HepG2 (cell line): Measurements from ENCODE around the gene DUS1L. TPM values are rescaled to one million over a fixed set of nuclear protein-coding genes. Genes with fewer than 3 reads are reported as not detected.

Source experiments
- ATF7-NPFF ChIP-seq: sonication (generic); formaldehyde crosslinking; IDR thresholded peaks from 2 replicates; pipeline ENCODE4 v1.8.1; 2023; ENCODE audit warnings: mild to moderate bottlenecking, low read depth, missing genetic modification reagents, moderate library complexity
- EED ChIP-seq: sonication (generic); formaldehyde crosslinking; IDR thresholded peaks from 2 replicates; pipeline ENCODE4 v1.5.0; 2020; ENCODE audit warnings: mild to moderate bottlenecking, missing genetic modification reagents
- ESRRA ChIP-seq: sonication (generic); formaldehyde crosslinking; IDR thresholded peaks from 2 replicates; pipeline ENCODE4 v1.5.1; 2020; ENCODE audit warnings: mild to moderate bottlenecking, low read depth, missing genetic modification reagents
- FLYWCH1 ChIP-seq: sonication (generic); formaldehyde crosslinking; IDR thresholded peaks from 2 replicates; pipeline ENCODE4 v1.8.1; 2023; ENCODE audit warnings: mild to moderate bottlenecking, missing genetic modification reagents
- GATAD1 ChIP-seq: IDR thresholded peaks from 2 replicates; pipeline ENCODE4 v1.6.1; 2016; ENCODE audit warnings: missing genetic modification reagents, missing compliant biosample characterization
- HMG20B ChIP-seq: conservative IDR thresholded peaks from 2 replicates; pipeline ENCODE4 v1.6.1; 2016; ENCODE audit warnings: missing genetic modification reagents, missing compliant biosample characterization
- HOXA7 ChIP-seq: sonication (generic); formaldehyde crosslinking; IDR thresholded peaks from 2 replicates; pipeline ENCODE4 v1.8.1; 2022; ENCODE audit warnings: mild to moderate bottlenecking, missing genetic modification reagents, moderate library complexity
- JUND ChIP-seq: sonication (generic); formaldehyde crosslinking; IDR thresholded peaks from 2 replicates; pipeline ENCODE4 v1.8.0; 2022; ENCODE audit warnings: mild to moderate bottlenecking, missing genetic modification reagents
- KDM5A ChIP-seq: fragments of 200-600 bp; sonication (generic); IDR thresholded peaks from 2 replicates; pipeline ENCODE4 v1.7.0; 2018; ENCODE audit warnings: antibody characterized with exemption, mild to moderate bottlenecking, low read length, borderline replicate concordance
- MXD1 ChIP-seq: sonication (generic); formaldehyde crosslinking; IDR thresholded peaks from 2 replicates; pipeline ENCODE4 v1.4.0; 2020; ENCODE audit warnings: mild to moderate bottlenecking, missing genetic modification reagents
- NR2C2 ChIP-seq: sonication (generic); formaldehyde crosslinking; IDR thresholded peaks from 2 replicates; pipeline ENCODE4 v1.4.0; 2020; ENCODE audit warnings: missing genetic modification reagents, mild to moderate bottlenecking, moderate library complexity, borderline replicate concordance
- POGK ChIP-seq: sonication (generic); formaldehyde crosslinking; conservative IDR thresholded peaks from 2 replicates; pipeline ENCODE4 v1.8.0; 2022; ENCODE audit warnings: mild to moderate bottlenecking, moderate library complexity, missing genetic modification reagents
- RXRB ChIP-seq: IDR thresholded peaks from 2 replicates; pipeline ENCODE4 v1.6.1; 2016; ENCODE audit warnings: borderline replicate concordance, missing genetic modification reagents, missing compliant biosample characterization
- SP5 ChIP-seq: IDR thresholded peaks from 2 replicates; pipeline ENCODE4 v1.6.1; 2016; ENCODE audit warnings: low read depth, borderline replicate concordance
- SRSF1 ChIP-seq: fragments of 200-400 bp; formaldehyde crosslinking; optimal IDR thresholded peaks from 2 replicates; pipeline ENCODE3; 2017; ENCODE audit warnings: mild to moderate bottlenecking, low read depth, low read length, moderate library complexity
- ZIK1 ChIP-seq: sonication (generic); formaldehyde crosslinking; IDR thresholded peaks from 2 replicates; pipeline ENCODE4 v1.5.0; 2020; ENCODE audit warnings: mild to moderate bottlenecking, low read depth, missing genetic modification reagents, borderline replicate concordance
- ZMAT3 ChIP-seq: sonication (generic); formaldehyde crosslinking; conservative IDR thresholded peaks from 2 replicates; pipeline ENCODE4 v1.7.0; 2021; ENCODE audit warnings: missing genetic modification reagents
- ZNF318 ChIP-seq: sonication (generic); formaldehyde crosslinking; IDR thresholded peaks from 2 replicates; pipeline ENCODE4 v1.4.0; 2020; ENCODE audit warnings: mild to moderate bottlenecking, missing genetic modification reagents
- ZNF572 ChIP-seq: sonication (generic); formaldehyde crosslinking; IDR thresholded peaks from 2 replicates; pipeline ENCODE4 v1.5.1; 2020; ENCODE audit warnings: mild to moderate bottlenecking, missing genetic modification reagents
- polyA plus RNA-seq, 8 experiments: library from polyadenylated mRNA; depleted of rRNA in 3 of 8; stranded (reverse) in 7 of 8; unstranded in 1 of 8; fragments of >200 nt; fragmentation: Illumina TruSeq in 4 of 8; extraction: Trizol in 4 of 8; gene quantifications; 2 replicates each; pipeline versions ENCODE4 v1.2.1 to v1.2.3, GENCODE V29; 2011 to 2016; ENCODE audit warnings: low read depth in 4 of 8, missing spikeins in 1 of 8, mixed read lengths in 1 of 8; ENCODE audit not compliant: insufficient read depth in 1 of 8
- total RNA-seq, 5 experiments: library from RNA; depleted of rRNA; stranded (reverse); fragments of >200 nt; fragmentation: Illumina TruSeq; extraction: Trizol; gene quantifications; 2 replicates each; pipeline ENCODE4 v1.2.3, GENCODE V29; 2016; ENCODE audit warnings: low read depth in 1 of 5

DUS1L gene
- total and polyA plus RNA-seq, 2 of the 13 experiments (the other 11 are each of a cell fraction or from before 2014, with no cell fraction given) = 81.0 to 109 TPM

GRCh38 chr17:82064433-82065192 lies 991 bp downstream of the DUS1L start (continued):
- TF ChIP-seq ZNF318 = no peak
- TF ChIP-seq KDM5A = peak; percentile 25; the same call in 1 of the 2 replicates
- TF ChIP-seq SP5 = no peak
- no peak for TF ChIP-seq HMG20B (CRISPR knock-in tag)
- TF ChIP-seq FLYWCH1 (CRISPR knock-in tag) = no peak
- TF ChIP-seq POGK = no peak
- TF ChIP-seq ZMAT3 (CRISPR knock-in tag) = peak; percentile 91; the same call in 1 of the 2 replicates
- TF ChIP-seq JUND (CRISPR knock-in tag) = no peak
- TF ChIP-seq RXRB = no peak
- TF ChIP-seq ZNF572 (CRISPR knock-in tag) = no peak
- TF ChIP-seq SRSF1 = no peak
- TF ChIP-seq EED (CRISPR knock-in tag) = peak; percentile 29; the same call in 1 of the 2 replicates
- 0 out of 2 replicates have a peak, but pooled peaks have one; percentile 26 for TF ChIP-seq ZIK1 (CRISPR knock-in tag)
- peak; percentile 43 for TF ChIP-seq GATAD1 (CRISPR knock-in tag)
- TF ChIP-seq HOXA7 = no peak
- no peak for TF ChIP-seq MXD1 (CRISPR knock-in tag)
- no peak for TF ChIP-seq ESRRA (CRISPR knock-in tag)
- peak; percentile 32; the same call in 1 of the 2 replicates for TF ChIP-seq NR2C2
- 0 out of 2 replicates have a peak, but pooled peaks have one; percentile 18 for TF ChIP-seq ATF7-NPFF
